H9 (cell line): Measurements from ENCODE around the gene MTOR. TPM values are rescaled to one million over a fixed set of nuclear protein-coding genes. Genes with fewer than 3 reads are reported as not detected.
A peak's percentile ranks its signal among the peaks of the same experiment; 100 is the strongest.

ENCODE experiments used
- DNase-seq: peaks from one replicate; pipeline ENCODE4 v3.0.0-alpha.2; 2017
- H2AFZ ChIP-seq: one replicate; pipeline ENCODE4 v1.6.1; 2013; ENCODE audit warnings: mild to moderate bottlenecking, low read length, control low read depth, moderate library complexity
- H2AK5ac ChIP-seq: 2 replicates; pipeline ENCODE4 v1.6.1; 2013; ENCODE audit warnings: low read length, control low read depth, mixed read lengths; ENCODE audit not compliant: insufficient read length
- H2BK120ac ChIP-seq: one replicate; pipeline ENCODE4 v1.6.1; 2013; ENCODE audit warnings: low read depth, mild to moderate bottlenecking, low read length, control low read depth, inconsistent platforms; ENCODE audit not compliant: poor library complexity, severe bottlenecking
- H2BK12ac ChIP-seq: 2 replicates; pipeline ENCODE4 v1.6.1; 2013; ENCODE audit warnings: low read length, control low read depth, mixed read lengths, low read depth; ENCODE audit not compliant: insufficient read length
- H2BK15ac ChIP-seq: 2 replicates; pipeline ENCODE4 v1.6.1; 2013; ENCODE audit warnings: low read depth, low read length, control low read depth
- H2BK20ac ChIP-seq: one replicate; pipeline ENCODE4 v1.6.1; 2013; ENCODE audit warnings: low read depth, mild to moderate bottlenecking, low read length, control low read depth, inconsistent platforms; ENCODE audit not compliant: poor library complexity, severe bottlenecking
- H2BK5ac ChIP-seq: 2 replicates; pipeline ENCODE4 v1.6.1; 2013; ENCODE audit warnings: low read length, control low read depth, mixed read lengths; ENCODE audit not compliant: insufficient read length
- H3K14ac ChIP-seq: 2 replicates; pipeline ENCODE4 v1.6.1; 2013; ENCODE audit warnings: low read length, control low read depth; ENCODE audit not compliant: insufficient read depth
- H3K18ac ChIP-seq: 2 replicates; pipeline ENCODE4 v1.6.1; 2013; ENCODE audit warnings: low read depth, mild to moderate bottlenecking, mixed read lengths, low read length, control low read depth; ENCODE audit not compliant: insufficient read length
- H3K23ac ChIP-seq: 2 replicates; pipeline ENCODE4 v1.6.1; 2013; ENCODE audit warnings: low read length, control low read depth, mixed read lengths, low read depth; ENCODE audit not compliant: insufficient read length
- H3K23me2 ChIP-seq: 2 replicates; pipeline ENCODE4 v1.6.1; 2013; ENCODE audit warnings: low read depth, mild to moderate bottlenecking, mixed read lengths, low read length, control low read depth; ENCODE audit not compliant: insufficient read length, poor library complexity, severe bottlenecking
- H3K27ac ChIP-seq: 2 replicates; pipeline ENCODE4 v1.5.1; 2013; ENCODE audit warnings: low read length, control low read depth, mixed read lengths, low read depth; ENCODE audit not compliant: insufficient read length
- H3K27me3 ChIP-seq: 2 replicates; pipeline ENCODE4 v1.6.1; 2013; ENCODE audit warnings: low read length, control low read depth, inconsistent platforms; ENCODE audit not compliant: insufficient read depth
- H3K4ac ChIP-seq: 2 replicates; pipeline ENCODE4 v1.6.1; 2013; ENCODE audit warnings: low read depth, mild to moderate bottlenecking, control low read depth, inconsistent platforms, low read length, moderate library complexity
- H3K4me1 ChIP-seq: 2 replicates; pipeline ENCODE4 v1.6.1; 2013; ENCODE audit warnings: low read length, control low read depth, inconsistent platforms; ENCODE audit not compliant: insufficient read depth
- H3K4me2 ChIP-seq: 2 replicates; pipeline ENCODE4 v1.6.1; 2013; ENCODE audit warnings: low read length, control low read depth, mixed read lengths; ENCODE audit not compliant: insufficient read length, insufficient read depth
- H3K56ac ChIP-seq: 2 replicates; pipeline ENCODE4 v1.6.1; 2013; ENCODE audit warnings: low read depth, mild to moderate bottlenecking, mixed read lengths, low read length, control low read depth; ENCODE audit not compliant: insufficient read length
- H3K79me1 ChIP-seq: 2 replicates; pipeline ENCODE4 v1.6.1; 2013; ENCODE audit warnings: low read depth, mild to moderate bottlenecking, moderate library complexity, low read length, control low read depth, inconsistent platforms; ENCODE audit not compliant: insufficient read depth, poor library complexity, severe bottlenecking
- H3K79me2 ChIP-seq: 2 replicates; pipeline ENCODE4 v1.6.1; 2013; ENCODE audit warnings: low read length, control low read depth, inconsistent platforms; ENCODE audit not compliant: insufficient read depth
- H3K9ac ChIP-seq: 2 replicates; pipeline ENCODE4 v1.6.1; 2013; ENCODE audit warnings: low read length, control low read depth, mixed read lengths; ENCODE audit not compliant: insufficient read length; ENCODE audit errors: extremely low read depth
- H3K9me3 ChIP-seq: one replicate; pipeline ENCODE4 v1.6.1; 2013; ENCODE audit warnings: low read depth, low read length, inconsistent platforms; ENCODE audit not compliant: control insufficient read depth
- H3T11ph ChIP-seq: one replicate; pipeline ENCODE4 v1.6.1; 2013; ENCODE audit warnings: mild to moderate bottlenecking, low read length, control low read depth, inconsistent platforms
- H4K20me1 ChIP-seq: one replicate; pipeline ENCODE4 v1.6.1; 2013; ENCODE audit not compliant: control insufficient read depth, insufficient read length, insufficient read depth
- H4K5ac ChIP-seq: 2 replicates; pipeline ENCODE4 v1.6.1; 2013; ENCODE audit warnings: low read depth, mild to moderate bottlenecking, mixed read lengths, low read length, control low read depth; ENCODE audit not compliant: insufficient read length
- H4K8ac ChIP-seq: replicated peaks from 2 replicates; pipeline ENCODE4 v1.6.1; 2013; ENCODE audit warnings: low read length, control low read depth, mixed read lengths, low read depth; ENCODE audit not compliant: insufficient read length
- H4K91ac ChIP-seq: 2 replicates; pipeline ENCODE4 v1.6.1; 2013; ENCODE audit warnings: low read depth, mild to moderate bottlenecking, moderate library complexity, mixed read lengths, low read length, control low read depth; ENCODE audit not compliant: insufficient read length
- H3K27ac Mint-ChIP-seq, 3 experiments: 2 replicates in 2 of 3; 3 replicates in 1 of 3; pipeline ENCODE4 v1.8.0; 2020 to 2021; ENCODE audit warnings: mixed read lengths in 3 of 3, mild to moderate bottlenecking in 1 of 3, moderate library complexity in 1 of 3
- H3K27me3 Mint-ChIP-seq: 2 replicates; pipeline ENCODE4 v1.8.0; 2021; ENCODE audit warnings: low read depth, mild to moderate bottlenecking, moderate library complexity, mixed read lengths
- H3K36me3 Mint-ChIP-seq, 3 experiments: 2 replicates in 2 of 3; 3 replicates in 1 of 3; pipeline ENCODE4 v1.8.0; 2020 to 2021; ENCODE audit warnings: low read depth in 3 of 3, mixed read lengths in 3 of 3; ENCODE audit not compliant: insufficient read depth in 1 of 3
- H3K4me1 Mint-ChIP-seq, 2 experiments: 2 replicates each; pipeline ENCODE4 v1.8.0; 2020; ENCODE audit warnings: mixed read lengths in 2 of 2
- H3K4me3 Mint-ChIP-seq, 2 experiments: 2 replicates in 1 of 2; 3 replicates in 1 of 2; pipeline ENCODE4 v1.8.0; 2020 to 2021; ENCODE audit warnings: mild to moderate bottlenecking in 2 of 2, mixed read lengths in 2 of 2, moderate library complexity in 1 of 2
- H3K9me3 Mint-ChIP-seq, 2 experiments: 2 replicates in 1 of 2; 3 replicates in 1 of 2; pipeline ENCODE4 v1.8.0; 2020; ENCODE audit warnings: mild to moderate bottlenecking in 2 of 2, mixed read lengths in 2 of 2, moderate library complexity in 1 of 2
- CTCF ChIP-seq: fragments of 200-600 bp; sonication (generic); conservative IDR thresholded peaks from 3 replicates; pipeline ENCODE4 v1.8.0; 2021; ENCODE audit warnings: antibody characterized with exemption, mild to moderate bottlenecking
- WGBS: extraction: QIAGEN DNeasy Blood & Tissue Kit; methylation state at CpG from one replicate; pipeline ENCODE4 v1.1.7; 2013; ENCODE audit warnings: missing lambda C conversion rate, low lambda C conversion rate, mixed read lengths; ENCODE audit not compliant: insufficient read length; ENCODE audit errors: extremely low coverage; 5-methylcytosine and 5-hydroxymethylcytosine counted together
- total RNA-seq: library from RNA; stranded (reverse); gene quantifications from 2 replicates; pipeline ENCODE4 v1.2.1, GENCODE V29; 2021

MTOR gene
- total RNA-seq, 1 experiment from 2014 or later: 67.5 TPM

DNA sequence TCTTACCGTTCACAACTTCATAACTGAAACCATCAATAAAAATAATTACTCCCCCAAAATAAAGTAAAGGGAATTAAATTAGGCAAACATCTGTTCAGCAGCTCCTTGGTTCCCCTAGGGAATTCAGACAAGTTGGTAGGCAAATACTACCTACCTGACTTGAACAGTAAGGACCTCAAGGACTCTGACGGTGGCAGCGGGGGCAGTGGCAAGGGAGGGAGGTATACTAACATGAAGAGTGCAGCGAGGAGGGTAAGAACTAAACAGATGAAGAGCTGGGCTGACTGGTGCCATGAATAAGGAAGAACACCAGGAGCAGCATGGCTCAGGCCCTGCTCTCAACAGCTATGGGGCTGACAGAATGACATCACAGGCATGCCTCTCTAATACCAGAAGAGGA lies 33.1 kb downstream of the MTOR start:
- Mint-ChIP-seq H3K4me1 (no peaks in the 10 kb centered on the region), H3K36me3 (peaks cover 41 to 86% (median 81%) of the 10 kb centered on the region in 3 experiments; a peak in 6 of 7 replicates), H3K4me3 (no peak overlapping the region), H3K27me3 (no peaks in the 10 kb centered on the region), H3K9me3 (no peaks in the 10 kb centered on the region), H3K27ac (peak overlapping the region in 1 of 3 experiments; percentile 64; a peak in 1 of 7 replicates)
- DNase-seq: no peak
- no peak for TF ChIP-seq CTCF
- no peak overlapping the region for H2BK12ac ChIP-seq
- H4K91ac ChIP-seq: no peak overlapping the region
- no peak overlapping the region for H4K5ac ChIP-seq
- H3K9me3 ChIP-seq: no peaks in the 10 kb centered on the region
- H2BK15ac ChIP-seq: no peak overlapping the region
- H2BK5ac ChIP-seq: no peak overlapping the region
- no peak overlapping the region for H3K27ac ChIP-seq
- no peaks in the 10 kb centered on the region for H3K27me3 ChIP-seq
- no peak overlapping the region for H3K23ac ChIP-seq
- no peak overlapping the region for H2AFZ ChIP-seq
- H2AK5ac ChIP-seq: no peak overlapping the region
- H3K23me2 ChIP-seq: no peaks in the 10 kb centered on the region
- no peak overlapping the region for H4K8ac ChIP-seq
- 100% methylated on average over 1 of the region's 4 CpGs for WGBS
- H4K20me1 ChIP-seq: peaks cover 2% of the 10 kb centered on the region
- H3K79me2 ChIP-seq: no peaks in the 10 kb centered on the region
- H3K9ac ChIP-seq: no peak overlapping the region
- no peak overlapping the region for H3K4me2 ChIP-seq
- H2BK120ac ChIP-seq: no peak overlapping the region
- no peak overlapping the region for H3K56ac ChIP-seq
- no peaks in the 10 kb centered on the region for H3K4me1 ChIP-seq
- H3K79me1 ChIP-seq: no peaks in the 10 kb centered on the region
- no peak overlapping the region for H3K18ac ChIP-seq
- H3K14ac ChIP-seq: no peak overlapping the region
- H3K4ac ChIP-seq: no peak overlapping the region
- H3T11ph ChIP-seq: no peak overlapping the region
- no peak overlapping the region for H2BK20ac ChIP-seq
